PC-3 (cell line): ENCODE data around the gene APOD.

Experiments
- EZH2 ChIP-seq: fragments of 300-600 bp; sonication (generic); IDR thresholded peaks from one replicate; pipeline ENCODE4 v1.6.1; 2017; ENCODE audit warnings: antibody characterized with exemption, mild to moderate bottlenecking, low read length; ENCODE audit not compliant: unreplicated experiment
- TF ChIP-seq, protein P1 (sequence below): fragments of 300-600 bp; sonication (generic); conservative IDR thresholded peaks from 2 replicates; pipeline ENCODE4 v1.5.1; 2017; ENCODE audit warnings: antibody characterized with exemption, low read depth, mild to moderate bottlenecking, low read length

DNA sequence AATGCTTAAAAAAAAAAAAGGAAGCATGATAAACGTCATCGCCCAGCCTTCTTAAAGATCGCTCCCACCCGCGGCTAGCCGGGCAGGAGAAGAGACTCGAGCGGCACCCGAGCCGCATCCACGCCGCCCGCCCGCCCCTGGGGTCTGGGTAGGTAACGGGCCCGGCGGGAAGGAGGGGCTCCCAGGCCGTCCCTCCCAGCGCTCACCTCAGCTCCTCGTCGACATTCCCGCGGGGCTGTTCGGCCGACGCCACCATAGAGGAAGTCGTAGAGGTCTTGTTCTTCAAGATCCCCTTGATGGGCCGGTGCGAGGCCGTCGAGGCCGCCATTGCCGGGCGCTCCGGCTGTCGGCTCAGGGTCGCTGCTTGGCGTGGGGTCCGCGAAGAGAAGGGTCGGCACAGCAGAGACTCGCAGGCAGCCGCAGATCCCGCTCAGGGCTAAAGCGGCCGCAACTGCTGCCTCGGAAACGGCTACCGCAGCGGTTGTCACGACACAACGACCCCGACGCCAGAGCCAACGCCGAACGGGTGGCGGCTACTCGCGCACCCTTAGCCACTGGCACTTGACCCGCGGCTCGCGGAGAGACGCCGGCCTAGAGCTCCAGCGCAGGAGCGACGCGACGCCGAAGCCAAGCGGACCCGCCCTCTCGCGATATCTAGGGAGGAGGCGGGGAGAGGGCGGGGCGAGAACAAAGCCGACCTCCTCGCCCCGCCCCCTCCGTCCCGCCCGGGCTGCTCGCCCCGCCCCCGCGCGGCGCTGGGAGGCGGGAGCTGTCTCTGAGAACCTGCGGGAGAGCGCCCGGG is 40.8 kb downstream of the APOD start, which contains the start of gene PPP1R2:
- TF ChIP-seq, protein P1, sequence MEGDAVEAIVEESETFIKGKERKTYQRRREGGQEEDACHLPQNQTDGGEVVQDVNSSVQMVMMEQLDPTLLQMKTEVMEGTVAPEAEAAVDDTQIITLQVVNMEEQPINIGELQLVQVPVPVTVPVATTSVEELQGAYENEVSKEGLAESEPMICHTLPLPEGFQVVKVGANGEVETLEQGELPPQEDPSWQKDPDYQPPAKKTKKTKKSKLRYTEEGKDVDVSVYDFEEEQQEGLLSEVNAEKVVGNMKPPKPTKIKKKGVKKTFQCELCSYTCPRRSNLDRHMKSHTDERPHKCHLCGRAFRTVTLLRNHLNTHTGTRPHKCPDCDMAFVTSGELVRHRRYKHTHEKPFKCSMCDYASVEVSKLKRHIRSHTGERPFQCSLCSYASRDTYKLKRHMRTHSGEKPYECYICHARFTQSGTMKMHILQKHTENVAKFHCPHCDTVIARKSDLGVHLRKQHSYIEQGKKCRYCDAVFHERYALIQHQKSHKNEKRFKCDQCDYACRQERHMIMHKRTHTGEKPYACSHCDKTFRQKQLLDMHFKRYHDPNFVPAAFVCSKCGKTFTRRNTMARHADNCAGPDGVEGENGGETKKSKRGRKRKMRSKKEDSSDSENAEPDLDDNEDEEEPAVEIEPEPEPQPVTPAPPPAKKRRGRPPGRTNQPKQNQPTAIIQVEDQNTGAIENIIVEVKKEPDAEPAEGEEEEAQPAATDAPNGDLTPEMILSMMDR = no peak
- TF ChIP-seq EZH2 = no peak
